ENCODE measurements around the gene AK9.
A peak's percentile ranks its signal among the peaks of the same experiment; 100 is the strongest.

Gene AK9

GRCh38 chr6:109695468-109695867 is 4.5 kb upstream of the AK9 start:
- DNase-seq = peak; percentile 9

- no peak for DNase-seq
Observed at GRCh38 chr6:109693111-109693510, 2.1 kb upstream of the AK9 start.

- DNase-seq = peak; percentile 79
Observed at GRCh38 chr6:109690373-109690736, 647 bp downstream of the AK9 start.

- DNase-seq = no peak
Observed at GRCh38 chr6:109687271-109687761, 3.7 kb downstream of the AK9 start.

- DNase-seq = no peak
Observed at GRCh38 chr6:109686566-109687265, 4.3 kb downstream of the AK9 start.

GRCh38 chr6:109678661-109679505 is 12.1 kb downstream of the AK9 start:
- peak; percentile 44 for DNase-seq

- no peak for DNase-seq
Observed at GRCh38 chr6:109678240-109678639, 12.8 kb downstream of the AK9 start.

GRCh38 chr6:109676724-109677123 is 14.3 kb downstream of the AK9 start:
- no peak for DNase-seq

GRCh38 chr6:109672839-109673238 is 18.2 kb downstream of the AK9 start:
- DNase-seq = no peak

- no peak for DNase-seq
Observed at GRCh38 chr6:109672175-109672574, 18.8 kb downstream of the AK9 start.

GRCh38 chr6:109671733-109672132 is 19.3 kb downstream of the AK9 start:
- no peak for DNase-seq

- no peak for DNase-seq
Observed at GRCh38 chr6:109669811-109670210, 21.2 kb downstream of the AK9 start.

- DNase-seq = no peak
Observed at GRCh38 chr6:109662192-109662591, 28.8 kb downstream of the AK9 start.

- no peak for DNase-seq
Observed at GRCh38 chr6:109660526-109661320, 30.3 kb downstream of the AK9 start.

GRCh38 chr6:109655761-109656262 is 35.2 kb downstream of the AK9 start:
- no peak for DNase-seq

GRCh38 chr6:109653264-109653663 is 37.7 kb downstream of the AK9 start:
- no peak for DNase-seq

- DNase-seq = no peak
Observed at GRCh38 chr6:109644131-109644530, 46.9 kb downstream of the AK9 start.

- no peak for DNase-seq
Observed at GRCh38 chr6:109632405-109632804, 58.6 kb downstream of the AK9 start.

GRCh38 chr6:109631403-109631802 is 59.6 kb downstream of the AK9 start:
- no peak for DNase-seq

GRCh38 chr6:109628158-109629000 is 62.6 kb downstream of the AK9 start:
- DNase-seq = no peak

GRCh38 chr6:109626311-109626710 is 64.7 kb downstream of the AK9 start:
- no peak for DNase-seq

- DNase-seq = no peak
Observed at GRCh38 chr6:109625199-109625598, 65.8 kb downstream of the AK9 start.

Measured in NCI-H1105 (cell line).